Measurements from ENCODE around the gene KRTAP4-16. TPM values are rescaled to one million over a fixed set of nuclear protein-coding genes. Genes with fewer than 3 reads are reported as not detected.

Gene KRTAP4-16
- total RNA-seq, 1 experiment from 2014 or later: not detected

DNA sequence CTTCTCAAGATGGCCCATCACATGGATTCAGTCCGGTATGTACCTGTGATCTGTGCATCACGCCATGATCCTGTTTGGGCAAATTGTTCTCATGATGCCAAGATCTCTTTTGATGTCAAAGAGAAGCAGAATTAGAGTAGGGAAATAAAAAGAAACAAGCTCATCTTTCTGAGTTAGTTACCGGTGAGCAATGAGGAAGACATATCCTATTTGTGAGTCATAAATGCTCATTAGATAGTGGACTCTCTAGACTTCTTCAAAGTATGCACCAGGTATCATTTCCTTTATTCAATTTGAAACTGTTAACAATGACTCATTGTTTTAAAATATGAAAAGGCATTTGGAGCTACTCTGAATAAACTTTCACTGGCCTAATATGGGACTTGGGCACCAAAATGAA, 30.0 kb upstream of the KRTAP4-16 start:
- no peaks in the 10 kb centered on the region for H3K27me3 ChIP-seq (ENCODE audit: insufficient read depth, low read depth)
- H3K36me3 ChIP-seq (ENCODE audit: low read depth): no peaks in the 10 kb centered on the region
- ChIA-PET CTCF (interaction anchor here (0.6 to 1.0 kb wide), 2 partner anchors 191 to 679 kb away, joined by 3 read pairs; no protein-coding TSS in a partner anchor), POLR2A (ENCODE audit: unreplicated experiment) (interaction anchor here (0.6 to 0.8 kb wide), 7 partner anchors 148 to 373 kb away, joined by 3 to 11 read pairs (median 4); partner anchors contain the start of genes KRT13, KRT36 and KRT40)
- peaks cover 18% of the 10 kb centered on the region for H3F3A ChIP-seq (ENCODE audit: insufficient read depth, low read depth)
- H3K4me3 ChIP-seq: no peak overlapping the region
- H3K4me2 ChIP-seq: 0 out of 2 replicates have a peak overlapping the region, but pooled peaks have one; percentile 20
- no peaks in the 10 kb centered on the region for H4K20me1 ChIP-seq (ENCODE audit: insufficient read depth)
- peak overlapping the region; percentile 87 for H3K27ac ChIP-seq
- no peak overlapping the region for H2AFZ ChIP-seq
- TF ChIP-seq, protein P1, sequence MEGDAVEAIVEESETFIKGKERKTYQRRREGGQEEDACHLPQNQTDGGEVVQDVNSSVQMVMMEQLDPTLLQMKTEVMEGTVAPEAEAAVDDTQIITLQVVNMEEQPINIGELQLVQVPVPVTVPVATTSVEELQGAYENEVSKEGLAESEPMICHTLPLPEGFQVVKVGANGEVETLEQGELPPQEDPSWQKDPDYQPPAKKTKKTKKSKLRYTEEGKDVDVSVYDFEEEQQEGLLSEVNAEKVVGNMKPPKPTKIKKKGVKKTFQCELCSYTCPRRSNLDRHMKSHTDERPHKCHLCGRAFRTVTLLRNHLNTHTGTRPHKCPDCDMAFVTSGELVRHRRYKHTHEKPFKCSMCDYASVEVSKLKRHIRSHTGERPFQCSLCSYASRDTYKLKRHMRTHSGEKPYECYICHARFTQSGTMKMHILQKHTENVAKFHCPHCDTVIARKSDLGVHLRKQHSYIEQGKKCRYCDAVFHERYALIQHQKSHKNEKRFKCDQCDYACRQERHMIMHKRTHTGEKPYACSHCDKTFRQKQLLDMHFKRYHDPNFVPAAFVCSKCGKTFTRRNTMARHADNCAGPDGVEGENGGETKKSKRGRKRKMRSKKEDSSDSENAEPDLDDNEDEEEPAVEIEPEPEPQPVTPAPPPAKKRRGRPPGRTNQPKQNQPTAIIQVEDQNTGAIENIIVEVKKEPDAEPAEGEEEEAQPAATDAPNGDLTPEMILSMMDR (conservative IDR thresholded peaks at IDR 0.05): no peak
- no peak for TF ChIP-seq EZH2 (IDR thresholded peaks at IDR 0.05; ENCODE audit: low read depth)
- intact Hi-C loops (cut with micrococcal nuclease; ENCODE audit: unreplicated experiment): loop anchor here (1.0 to 2.0 kb wide), 2 partner anchors 71 to 217 kb away; partner anchors contain the start of gene KRTAP2-3
- BruUV-seq (replicated peaks): no TSS peak
- DNase-seq: peak; percentile 20 to 93
- no peaks in the 10 kb centered on the region; the same call in 1 of the 2 replicates for H3K9me2 ChIP-seq (ENCODE audit: insufficient read depth)
- H3K79me2 ChIP-seq (ENCODE audit: low read depth): no peaks in the 10 kb centered on the region
- peaks cover 21% of the 10 kb centered on the region for H3K4me1 ChIP-seq (replicated peaks; ENCODE audit: insufficient read depth)
- peaks cover 11% of the 10 kb centered on the region; the same call in 1 of the 2 replicates for H3K9me3 ChIP-seq (ENCODE audit: insufficient read depth, low read depth)

DNA sequence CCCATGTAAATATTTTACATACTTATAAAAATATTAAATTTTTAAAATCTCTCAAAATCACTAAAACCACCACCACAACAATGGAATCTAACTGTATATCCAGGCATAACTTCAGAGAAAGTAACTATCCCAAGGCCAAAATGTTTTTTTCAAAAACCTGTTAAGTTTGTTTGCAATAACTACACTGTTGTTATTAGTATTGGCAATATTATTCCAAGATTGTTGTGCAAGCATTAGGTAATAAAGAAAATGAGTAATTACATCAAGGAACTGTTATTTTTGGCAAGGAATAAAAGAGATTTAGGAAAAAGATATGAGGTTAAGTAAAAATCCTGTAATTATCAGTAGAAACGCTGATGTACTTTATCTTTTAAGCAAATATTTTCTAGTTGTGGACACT, 25.4 kb upstream of the KRTAP4-16 start:
- H3F3A ChIP-seq (ENCODE audit: insufficient read depth, low read depth): peaks cover 13% of the 10 kb centered on the region
- no peak overlapping the region for H3K4me3 ChIP-seq
- no peaks in the 10 kb centered on the region for H3K36me3 ChIP-seq (ENCODE audit: low read depth)
- H3K27me3 ChIP-seq (ENCODE audit: insufficient read depth, low read depth): no peaks in the 10 kb centered on the region
- no TSS peak for BruUV-seq (replicated peaks)
- peaks cover 5% of the 10 kb centered on the region; the same call in 1 of the 2 replicates for H3K9me3 ChIP-seq (ENCODE audit: insufficient read depth, low read depth)
- peak in 1 of 2 experiments; percentile 66 for DNase-seq
- H3K9me2 ChIP-seq (ENCODE audit: insufficient read depth): no peaks in the 10 kb centered on the region; the same call in 1 of the 2 replicates
- TF ChIP-seq EZH2 (IDR thresholded peaks at IDR 0.05; ENCODE audit: low read depth): no peak
- TF ChIP-seq, protein P1 (conservative IDR thresholded peaks at IDR 0.05): no peak
- peaks cover 17% of the 10 kb centered on the region for H3K4me1 ChIP-seq (replicated peaks; ENCODE audit: insufficient read depth)
- CTCF ChIA-PET: no interaction called here
- H2AFZ ChIP-seq: no peak overlapping the region
- no peak overlapping the region for H3K27ac ChIP-seq
- POLR2A ChIA-PET (ENCODE audit: unreplicated experiment): no interaction called here
- no peaks in the 10 kb centered on the region for H3K79me2 ChIP-seq (ENCODE audit: low read depth)
- intact Hi-C loops (cut with micrococcal nuclease; ENCODE audit: unreplicated experiment): no loop called here
- no peak overlapping the region for H3K4me2 ChIP-seq
- H4K20me1 ChIP-seq (ENCODE audit: insufficient read depth): no peaks in the 10 kb centered on the region

DNA sequence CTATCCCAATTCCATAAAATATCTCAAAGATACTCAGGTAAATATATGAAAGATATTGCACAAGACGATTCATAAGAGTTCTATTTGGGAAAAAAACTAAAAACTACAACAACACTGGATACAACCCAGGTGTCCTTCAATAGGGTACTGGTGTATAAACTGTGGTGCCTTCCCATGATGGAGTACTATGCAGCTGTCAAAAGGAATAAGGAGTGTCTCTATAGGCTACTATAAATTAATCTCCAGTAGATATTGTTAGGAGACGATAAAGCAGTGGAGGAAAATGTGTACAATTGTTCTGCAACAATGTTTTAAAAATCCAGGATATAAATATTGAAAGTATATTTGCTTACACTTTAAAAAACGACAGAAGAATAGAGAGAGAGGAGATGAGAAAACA, 24.4 kb upstream of the KRTAP4-16 start:
- no peaks in the 10 kb centered on the region for H3K79me2 ChIP-seq (ENCODE audit: low read depth)
- ChIA-PET CTCF (no interaction called here), POLR2A (ENCODE audit: unreplicated experiment) (no interaction called here)
- 0 out of 2 replicates have a peak, but pooled peaks cover 3% of the 10 kb centered on the region for H3K9me3 ChIP-seq (ENCODE audit: insufficient read depth, low read depth)
- no peaks in the 10 kb centered on the region for H4K20me1 ChIP-seq (ENCODE audit: insufficient read depth)
- H3K27me3 ChIP-seq (ENCODE audit: insufficient read depth, low read depth): no peaks in the 10 kb centered on the region
- no peak overlapping the region for H2AFZ ChIP-seq
- H3K4me1 ChIP-seq (replicated peaks; ENCODE audit: insufficient read depth): peaks cover 7% of the 10 kb centered on the region
- DNase-seq: no peak
- H3K4me3 ChIP-seq: no peak overlapping the region
- no peaks in the 10 kb centered on the region; the same call in 1 of the 2 replicates for H3K9me2 ChIP-seq (ENCODE audit: insufficient read depth)
- TF ChIP-seq, protein P1 (conservative IDR thresholded peaks at IDR 0.05): no peak
- TF ChIP-seq EZH2 (IDR thresholded peaks at IDR 0.05; ENCODE audit: low read depth): no peak
- H3K36me3 ChIP-seq (ENCODE audit: low read depth): no peaks in the 10 kb centered on the region
- intact Hi-C loops (cut with micrococcal nuclease; ENCODE audit: unreplicated experiment): no loop called here
- H3K4me2 ChIP-seq: no peak overlapping the region
- no TSS peak for BruUV-seq (replicated peaks)
- H3F3A ChIP-seq (ENCODE audit: insufficient read depth, low read depth): peaks cover 5% of the 10 kb centered on the region
- no peak overlapping the region for H3K27ac ChIP-seq

Data from PC-9 (cell line).